CD14-positive monocyte (primary cell): Measurements from ENCODE around the gene BMP7. TPM values are rescaled to one million over a fixed set of nuclear protein-coding genes. Genes with fewer than 3 reads are reported as not detected.

ENCODE experiments used
- DNase-seq, 3 donors: peaks; one replicate each; pipeline ENCODE4 v3.0.0-alpha.2; 2011 to 2022
- H2AFZ ChIP-seq: 2 replicates; pipeline ENCODE4 v1.6.0; 2012; ENCODE audit warnings: mild to moderate bottlenecking, low read depth, low read length, inconsistent platforms; ENCODE audit not compliant: insufficient read depth, poor library complexity, severe bottlenecking
- H3K27ac ChIP-seq, 2 donors: 1 replicate in 1 of 2; 2 replicates in 1 of 2; pipeline ENCODE4 v1.5.1; 2012 to 2013; ENCODE audit warnings: low read length in 2 of 2, control low read depth in 1 of 2, inconsistent platforms in 1 of 2, low read depth in 1 of 2, mild to moderate bottlenecking in 1 of 2
- H3K27me3 ChIP-seq, 2 donors: one replicate each; pipeline versions ENCODE4 v1.6.0 to v1.6.1; 2011 to 2013; ENCODE audit warnings: low read length in 2 of 2; ENCODE audit not compliant: control insufficient read depth in 2 of 2, insufficient read depth in 2 of 2
- H3K36me3 ChIP-seq, 2 donors: replicated peaks in 1 of 2; 1 replicate in 1 of 2; 2 replicates in 1 of 2; pipeline versions ENCODE4 v1.5.1 to v1.6.1; 2012 to 2013; ENCODE audit warnings: low read length in 2 of 2, control low read depth in 1 of 2, inconsistent platforms in 1 of 2, mild to moderate bottlenecking in 1 of 2; ENCODE audit not compliant: insufficient read depth in 2 of 2, control insufficient read depth in 1 of 2
- H3K4me1 ChIP-seq, 2 donors: 1 replicate in 1 of 2; 2 replicates in 1 of 2; pipeline versions ENCODE4 v1.5.1 to v1.6.1; 2012 to 2013; ENCODE audit warnings: low read length in 2 of 2, control low read depth in 1 of 2, inconsistent platforms in 1 of 2, mild to moderate bottlenecking in 1 of 2, moderate library complexity in 1 of 2; ENCODE audit not compliant: insufficient read depth in 2 of 2, control insufficient read depth in 1 of 2
- H3K4me2 ChIP-seq: replicated peaks from 2 replicates; pipeline ENCODE3; 2012; ENCODE audit warnings: low read length, moderate library complexity, mild to moderate bottlenecking; ENCODE audit not compliant: poor library complexity, severe bottlenecking; ENCODE audit errors: extremely low read depth
- H3K4me3 ChIP-seq, 3 experiments: fragments of 200-600 bp in 1 of 3; sonication (generic) in 1 of 3; replicated peaks in 1 of 3; 1 replicate in 2 of 3; 2 replicates in 1 of 3; pipeline ENCODE4 v1.5.1; 2011 to 2013; ENCODE audit warnings: low read length in 3 of 3, mild to moderate bottlenecking in 3 of 3, control low read depth in 2 of 3, low read depth in 2 of 3, inconsistent platforms in 1 of 3, moderate library complexity in 1 of 3
- H3K79me2 ChIP-seq: 2 replicates; pipeline ENCODE4 v1.6.0; 2012; ENCODE audit warnings: mild to moderate bottlenecking, control low read depth, inconsistent platforms, low read length, moderate library complexity; ENCODE audit not compliant: insufficient read depth
- H3K9ac ChIP-seq: 2 replicates; pipeline ENCODE4 v1.6.0; 2017; ENCODE audit warnings: low read length, mild to moderate bottlenecking; ENCODE audit not compliant: insufficient read depth, poor library complexity, severe bottlenecking
- H3K9me3 ChIP-seq, 2 donors: replicated peaks in 1 of 2; 1 replicate in 1 of 2; 2 replicates in 1 of 2; pipeline versions ENCODE4 v1.5.1 to v1.6.1; 2012 to 2013; ENCODE audit warnings: low read length in 2 of 2, control low read depth in 1 of 2; ENCODE audit not compliant: control insufficient read depth in 1 of 2, insufficient read depth in 1 of 2
- H4K20me1 ChIP-seq: 2 replicates; pipeline ENCODE4 v1.6.0; 2012; ENCODE audit warnings: mild to moderate bottlenecking, low read length, control low read depth, moderate library complexity; ENCODE audit not compliant: insufficient read depth
- H3K27ac Mint-ChIP-seq, 7 donors: one replicate each; pipeline ENCODE4 v1.8.0; 2020; ENCODE audit warnings: mild to moderate bottlenecking in 7 of 7, mixed read lengths in 7 of 7, moderate library complexity in 6 of 7, inconsistent platforms in 2 of 7
- H3K27me3 Mint-ChIP-seq, 3 donors: one replicate each; pipeline ENCODE4 v1.8.0; 2021 to 2022; ENCODE audit warnings: low read depth in 3 of 3, mild to moderate bottlenecking in 3 of 3, mixed read lengths in 3 of 3, moderate library complexity in 3 of 3, inconsistent platforms in 1 of 3
- H3K36me3 Mint-ChIP-seq, 2 donors: one replicate each; pipeline ENCODE4 v1.8.0; 2020; ENCODE audit warnings: mixed read lengths in 2 of 2, inconsistent platforms in 1 of 2, mild to moderate bottlenecking in 1 of 2
- H3K4me1 Mint-ChIP-seq: one replicate; pipeline ENCODE4 v1.8.0; 2020; ENCODE audit warnings: mild to moderate bottlenecking, mixed read lengths
- H3K4me3 Mint-ChIP-seq, 2 donors: one replicate each; pipeline ENCODE4 v1.8.0; 2020; ENCODE audit warnings: mild to moderate bottlenecking in 2 of 2, mixed read lengths in 2 of 2, moderate library complexity in 1 of 2
- H3K9me3 Mint-ChIP-seq, 7 donors: one replicate each; pipeline ENCODE4 v1.8.0; 2020 to 2022; ENCODE audit warnings: mixed read lengths in 7 of 7, mild to moderate bottlenecking in 6 of 7, moderate library complexity in 6 of 7, inconsistent platforms in 2 of 7
- WGBS: methylation state at CpG from one replicate; pipeline ENCODE4 v1.1.5; 2013; ENCODE audit warnings: missing lambda C conversion rate; ENCODE audit not compliant: insufficient coverage; 5-methylcytosine and 5-hydroxymethylcytosine counted together
- intact Hi-C, 2 donors: fragments of 100-400 bp; cut with micrococcal nuclease; formaldehyde crosslinking; loops; one replicate each; pipeline versions ENCODE4 v1.15.0 to v1.15.1; 2023
- polyA plus RNA-seq, 3 donors: library from polyadenylated mRNA; depleted of rRNA in 1 of 3; unstranded in 2 of 3; stranded (reverse) in 1 of 3; fragments of 300-500 nt in 2 of 3; fragments of >200 nt in 1 of 3; fragmentation: Illumina TruSeq in 2 of 3; gene quantifications; 1 replicate in 2 of 3; 2 replicates in 1 of 3; pipeline ENCODE4 v1.2.3, GENCODE V29; 2012 to 2021
- TF ChIP-seq, protein P1 (sequence below): fragments of 200-600 bp; IDR thresholded peaks from one replicate; pipeline ENCODE4 v1.8.0; 2022; ENCODE audit warnings: antibody characterized with exemption, mild to moderate bottlenecking

Gene BMP7
- polyA plus RNA-seq, 3 donors, result not detected

DNA sequence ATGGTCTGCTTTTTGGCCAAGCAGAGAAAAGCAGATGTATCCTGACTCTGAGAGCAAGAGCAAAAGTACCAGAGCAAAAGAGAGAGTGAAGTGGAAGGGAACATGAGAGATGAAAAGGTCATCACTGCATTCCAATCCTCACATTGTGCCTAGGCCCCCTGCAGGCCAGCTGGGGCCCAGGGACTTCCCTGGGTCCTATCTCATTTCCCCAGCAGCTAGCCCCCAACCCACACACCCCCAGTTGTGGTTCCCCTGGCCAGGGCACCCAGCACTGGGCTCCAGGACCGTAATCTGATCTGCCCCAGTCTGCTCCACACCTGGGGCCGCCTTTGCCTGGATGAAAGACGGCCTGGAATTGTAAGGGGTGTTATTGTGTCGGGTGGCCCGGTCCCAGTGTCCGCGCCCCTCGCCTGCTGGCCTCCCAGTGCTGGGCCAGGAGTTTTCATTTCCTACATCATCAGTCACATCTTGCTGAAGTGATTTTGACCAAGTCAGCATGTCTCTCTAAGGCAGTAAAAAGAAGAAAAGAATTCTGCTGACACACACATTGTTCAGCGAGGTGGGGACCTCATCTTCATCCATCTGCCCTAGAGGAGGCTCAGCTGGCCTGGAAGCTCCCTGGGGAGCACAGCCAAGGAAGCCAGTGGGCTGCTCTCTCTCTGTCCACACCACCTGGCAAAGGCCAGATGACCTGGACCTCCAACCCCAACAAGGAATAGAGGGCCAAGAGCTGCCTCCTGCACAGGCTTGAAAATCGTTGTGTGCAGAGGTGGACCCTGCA is 4.0 kb upstream of the BMP7 start:
- no peaks in the 10 kb centered on the region for H3K4me1 ChIP-seq
- peak overlapping the region in 1 of 2 donors; percentile 6 for H3K4me3 Mint-ChIP-seq
- no peaks in the 10 kb centered on the region for H3K36me3 Mint-ChIP-seq
- no peaks in the 10 kb centered on the region for H3K36me3 ChIP-seq
- peak overlapping the region in 1 of 7 donors; percentile 11 for H3K27ac Mint-ChIP-seq
- peaks cover 38 to 63% (median 49%) of the 10 kb centered on the region in 3 donors for H3K27me3 Mint-ChIP-seq
- 60% methylated on average over 1 of the region's 10 CpGs for WGBS
- no peak overlapping the region for H3K9ac ChIP-seq
- TF ChIP-seq, protein P1, sequence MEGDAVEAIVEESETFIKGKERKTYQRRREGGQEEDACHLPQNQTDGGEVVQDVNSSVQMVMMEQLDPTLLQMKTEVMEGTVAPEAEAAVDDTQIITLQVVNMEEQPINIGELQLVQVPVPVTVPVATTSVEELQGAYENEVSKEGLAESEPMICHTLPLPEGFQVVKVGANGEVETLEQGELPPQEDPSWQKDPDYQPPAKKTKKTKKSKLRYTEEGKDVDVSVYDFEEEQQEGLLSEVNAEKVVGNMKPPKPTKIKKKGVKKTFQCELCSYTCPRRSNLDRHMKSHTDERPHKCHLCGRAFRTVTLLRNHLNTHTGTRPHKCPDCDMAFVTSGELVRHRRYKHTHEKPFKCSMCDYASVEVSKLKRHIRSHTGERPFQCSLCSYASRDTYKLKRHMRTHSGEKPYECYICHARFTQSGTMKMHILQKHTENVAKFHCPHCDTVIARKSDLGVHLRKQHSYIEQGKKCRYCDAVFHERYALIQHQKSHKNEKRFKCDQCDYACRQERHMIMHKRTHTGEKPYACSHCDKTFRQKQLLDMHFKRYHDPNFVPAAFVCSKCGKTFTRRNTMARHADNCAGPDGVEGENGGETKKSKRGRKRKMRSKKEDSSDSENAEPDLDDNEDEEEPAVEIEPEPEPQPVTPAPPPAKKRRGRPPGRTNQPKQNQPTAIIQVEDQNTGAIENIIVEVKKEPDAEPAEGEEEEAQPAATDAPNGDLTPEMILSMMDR, result no peak
- H3K27me3 ChIP-seq, result peaks cover 6 to 36% of the 10 kb centered on the region in 2 donors
- no peak for DNase-seq
- no peaks in the 10 kb centered on the region for H4K20me1 ChIP-seq
- H3K4me3 ChIP-seq, result no peak overlapping the region
- no peak overlapping the region for H2AFZ ChIP-seq
- no peak overlapping the region for H3K4me2 ChIP-seq
- no peaks in the 10 kb centered on the region for H3K9me3 ChIP-seq
- H3K4me1 Mint-ChIP-seq, result no peaks in the 10 kb centered on the region
- intact Hi-C loops, result no loop called here
- no peak overlapping the region for H3K27ac ChIP-seq
- peaks cover 0 to 9% (median 0%) of the 10 kb centered on the region in 7 donors for H3K9me3 Mint-ChIP-seq
- no peaks in the 10 kb centered on the region for H3K79me2 ChIP-seq

DNA sequence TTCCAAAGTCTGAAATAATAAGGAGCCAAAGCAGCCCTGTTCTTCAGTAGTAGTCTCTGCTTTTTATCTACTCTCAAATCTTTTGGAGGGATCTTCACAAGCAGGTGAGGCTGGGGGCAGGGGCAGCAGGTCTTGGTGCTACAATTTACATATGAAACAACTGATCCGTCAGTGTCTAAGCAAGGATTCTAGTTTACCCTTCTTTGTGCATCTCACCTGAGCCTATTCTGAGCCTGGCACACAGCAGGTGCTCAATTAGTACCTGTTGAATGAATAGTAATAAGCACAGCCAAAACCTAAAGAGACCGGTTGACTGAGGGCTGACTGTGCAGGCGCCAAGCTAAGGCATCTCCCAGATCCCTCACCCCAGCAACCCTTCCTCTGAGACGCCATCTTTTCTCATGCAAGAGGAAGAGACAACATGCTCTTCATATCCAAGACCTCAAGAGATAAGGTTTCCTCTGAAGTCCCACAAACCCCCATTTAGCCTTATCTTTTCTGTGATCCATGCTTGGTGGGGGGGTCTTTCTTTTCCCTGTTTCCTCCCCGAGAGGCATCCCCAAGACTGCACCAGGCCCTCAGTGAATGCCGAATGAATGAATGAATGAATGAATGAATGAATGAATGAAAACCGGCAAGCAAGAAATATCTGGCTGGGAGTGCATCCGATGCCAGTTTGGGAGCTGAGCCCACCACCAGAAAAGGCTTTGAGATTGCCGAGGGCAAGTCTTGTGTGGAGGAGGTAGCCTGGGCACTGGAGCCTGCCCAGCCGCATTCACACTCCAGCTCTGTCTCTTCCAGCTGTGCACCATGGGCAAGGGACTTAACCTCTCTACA is 2.9 kb upstream of the BMP7 start:
- H3K4me3 Mint-ChIP-seq, result peak overlapping the region in 1 of 2 donors; percentile 31
- H4K20me1 ChIP-seq, result no peaks in the 10 kb centered on the region
- H3K9ac ChIP-seq, result no peak overlapping the region
- no peak overlapping the region for H3K4me2 ChIP-seq
- intact Hi-C loops, result no loop called here
- H3K9me3 ChIP-seq, result peaks cover 0 to under 1% of the 10 kb centered on the region in 2 donors
- no peaks in the 10 kb centered on the region for H3K4me1 Mint-ChIP-seq
- 47% methylated on average over 3 of the region's 10 CpGs for WGBS
- peaks cover 13 to 46% of the 10 kb centered on the region in 2 donors for H3K27me3 ChIP-seq
- no peak overlapping the region for H3K27ac Mint-ChIP-seq
- TF ChIP-seq, protein P1, result no peak
- H3K4me1 ChIP-seq, result no peaks in the 10 kb centered on the region
- no peaks in the 10 kb centered on the region for H3K79me2 ChIP-seq
- no peak overlapping the region for H2AFZ ChIP-seq
- H3K36me3 Mint-ChIP-seq, result no peaks in the 10 kb centered on the region
- H3K27ac ChIP-seq, result no peak overlapping the region
- peaks cover 0 to 13% (median 1%) of the 10 kb centered on the region in 7 donors for H3K9me3 Mint-ChIP-seq
- DNase-seq, result no peak
- H3K36me3 ChIP-seq, result no peaks in the 10 kb centered on the region
- peaks cover 48 to 71% (median 56%) of the 10 kb centered on the region in 3 donors for H3K27me3 Mint-ChIP-seq
- H3K4me3 ChIP-seq, result no peak overlapping the region
